ENCODE data around the gene CRYZL1.
"Not testable (repeated sequence)": the region's sequence is repeated elsewhere in the genome, so short reads cannot be mapped to it uniquely, and the experiment has no call there.

CRYZL1 gene

GRCh38 chr21:33641352-33642026, at the start of gene CRYZL1:
TSS of gene CRYZL1 (minus strand) at chr21:33641741. CDS start at chr21:33631551, 10,190 bp downstream.
- DNase-seq: peak; percentile 99

- DNase-seq: no peak
Observed at GRCh38 chr21:33690874-33691273, 49.3 kb upstream of the CRYZL1 start.

GRCh38 chr21:33688353-33688752, 46.8 kb upstream of the CRYZL1 start:
- no peak for DNase-seq

GRCh38 chr21:33687634-33688033, 46.1 kb upstream of the CRYZL1 start:
- DNase-seq: no peak

GRCh38 chr21:33686386-33686785, 44.8 kb upstream of the CRYZL1 start:
- DNase-seq: no peak

GRCh38 chr21:33685613-33686197, 44.2 kb upstream of the CRYZL1 start:
- no peak for DNase-seq

- DNase-seq: no peak
Observed at GRCh38 chr21:33684923-33685560, 43.5 kb upstream of the CRYZL1 start.

- DNase-seq: no peak
Observed at GRCh38 chr21:33684068-33684467, 42.5 kb upstream of the CRYZL1 start.

- no peak for DNase-seq
Observed at GRCh38 chr21:33682992-33683627, 41.6 kb upstream of the CRYZL1 start.

GRCh38 chr21:33680870-33681269, 39.3 kb upstream of the CRYZL1 start:
- no peak for DNase-seq

GRCh38 chr21:33677450-33677849, 35.9 kb upstream of the CRYZL1 start:
- no peak for DNase-seq

- not testable (repeated sequence) for DNase-seq
Observed at GRCh38 chr21:33676666-33677065, 35.1 kb upstream of the CRYZL1 start.

- no peak for DNase-seq
Observed at GRCh38 chr21:33674226-33674625, 32.7 kb upstream of the CRYZL1 start.

GRCh38 chr21:33673473-33673872, 31.9 kb upstream of the CRYZL1 start:
- no peak for DNase-seq

- DNase-seq: no peak
Observed at GRCh38 chr21:33670076-33670978, 28.8 kb upstream of the CRYZL1 start.

- no peak for DNase-seq
Observed at GRCh38 chr21:33668620-33669019, 27.1 kb upstream of the CRYZL1 start.

GRCh38 chr21:33668180-33668579, 26.6 kb upstream of the CRYZL1 start:
- DNase-seq: no peak

GRCh38 chr21:33667636-33668035, 26.1 kb upstream of the CRYZL1 start:
- DNase-seq: no peak

- DNase-seq: no peak
Observed at GRCh38 chr21:33666153-33666552, 24.6 kb upstream of the CRYZL1 start.

- no peak for DNase-seq
Observed at GRCh38 chr21:33664135-33664534, 22.6 kb upstream of the CRYZL1 start.

- DNase-seq: no peak
Observed at GRCh38 chr21:33663241-33663640, 21.7 kb upstream of the CRYZL1 start.

- DNase-seq: no peak
Observed at GRCh38 chr21:33662046-33662445, 20.5 kb upstream of the CRYZL1 start.

- DNase-seq: no peak
Observed at GRCh38 chr21:33661146-33661545, 19.6 kb upstream of the CRYZL1 start.

Measured in NCI-H524 treated with DMSO at 0.1 percent for 48 hours (cell line).